OCI-LY3 (cell line): ENCODE results near the gene EMILIN3.

ENCODE experiments used
- H2AFZ ChIP-seq: fragments of 200-600, 300-600 bp; shearing (Covaris generic); 2 replicates; pipeline ENCODE4 v1.6.0; 2014; ENCODE audit warnings: antibody characterized with exemption, low read depth, low read length
- H3K27ac ChIP-seq: fragments of 200-600, 300-600 bp; sonication (generic); 2 replicates; pipeline ENCODE4 v1.5.1; 2014; ENCODE audit warnings: mild to moderate bottlenecking, low read length, moderate library complexity, mixed read lengths
- H3K27me3 ChIP-seq: fragments of 200-600, 300-600 bp; sonication (generic); 2 replicates; pipeline ENCODE4 v1.6.1; 2014; ENCODE audit warnings: low read depth, low read length, mixed read lengths
- H3K36me3 ChIP-seq: fragments of 200-600, 300-600 bp; sonication (generic); replicated peaks from 2 replicates; pipeline ENCODE3; 2014; ENCODE audit warnings: low read depth, low read length, mixed read lengths
- H3K4me1 ChIP-seq: fragments of 300-600, 200-600 bp; sonication (generic); 2 replicates; pipeline ENCODE4 v1.6.1; 2014; ENCODE audit warnings: low read length, mixed read lengths
- H3K4me2 ChIP-seq: fragments of 200-600, 300-600 bp; sonication (generic); 2 replicates; pipeline ENCODE4 v1.6.1; 2014; ENCODE audit warnings: low read length, mixed read lengths
- H3K4me3 ChIP-seq: fragments of 300-600, 200-600 bp; sonication (generic); 2 replicates; pipeline ENCODE4 v1.5.1; 2014; ENCODE audit warnings: antibody characterized with exemption, mild to moderate bottlenecking, low read length, moderate library complexity
- H3K79me2 ChIP-seq: fragments of 300-600, 200-600 bp; shearing (Covaris generic); 2 replicates; pipeline ENCODE4 v1.6.1; 2014; ENCODE audit warnings: mild to moderate bottlenecking, low read length, mixed read lengths
- H3K9ac ChIP-seq: fragments of 300-600, 200-600 bp; shearing (Covaris generic); 2 replicates; pipeline ENCODE4 v1.6.0; 2014; ENCODE audit warnings: mild to moderate bottlenecking, low read length, moderate library complexity
- H3K9me3 ChIP-seq: fragments of 200-600, 300-600 bp; shearing (Covaris generic); 2 replicates; pipeline ENCODE4 v1.6.1; 2014; ENCODE audit warnings: low read length, mixed read lengths; ENCODE audit not compliant: insufficient read depth
- H4K20me1 ChIP-seq: fragments of 200-600, 300-600 bp; sonication (generic); 2 replicates; pipeline ENCODE4 v1.6.1; 2016; ENCODE audit warnings: low read length, mixed read lengths; ENCODE audit not compliant: insufficient read depth
- CTCF ChIP-seq: fragments of 200-600, 300-600 bp; sonication (generic); IDR thresholded peaks from 2 replicates; pipeline ENCODE4 v1.5.1; 2014; ENCODE audit warnings: antibody characterized with exemption, low read length, low read depth
- EZH2phosphoT487 ChIP-seq: fragments of 200-600 bp; shearing (Covaris generic); IDR thresholded peaks from 2 replicates; pipeline ENCODE4 v1.6.1; 2018; ENCODE audit warnings: antibody characterized with exemption, mixed run types, low read depth

Gene EMILIN3

GRCh38 chr20:41349266-41349665, 17.4 kb downstream of the EMILIN3 start:
- Histone ChIP-seq H3K4me3 (no peak overlapping the region), H3K79me2 (no peaks in the 10 kb centered on the region), H3K9me3 (no peaks in the 10 kb centered on the region), H3K27ac (no peak overlapping the region), H3K4me1 (no peaks in the 10 kb centered on the region), H3K4me2 (no peak overlapping the region), H2AFZ (no peak overlapping the region), H3K9ac (no peak overlapping the region), H3K36me3 (no peaks in the 10 kb centered on the region), H4K20me1 (no peaks in the 10 kb centered on the region), H3K27me3 (peaks cover 5% of the 10 kb centered on the region; the same call in 1 of the 2 replicates)
- TF ChIP-seq CTCF (no peak), EZH2phosphoT487 (no peak)

GRCh38 chr20:41348430-41349172, 18.0 kb downstream of the EMILIN3 start:
- Histone ChIP-seq H3K79me2 (no peaks in the 10 kb centered on the region), H2AFZ (no peak overlapping the region), H3K9ac (no peak overlapping the region), H3K4me2 (no peak overlapping the region), H3K27me3 (peaks cover 5% of the 10 kb centered on the region; the same call in 1 of the 2 replicates), H4K20me1 (no peaks in the 10 kb centered on the region), H3K4me3 (no peak overlapping the region), H3K27ac (no peak overlapping the region), H3K36me3 (no peaks in the 10 kb centered on the region), H3K9me3 (no peaks in the 10 kb centered on the region), H3K4me1 (no peaks in the 10 kb centered on the region)
- no peak for TF ChIP-seq EZH2phosphoT487
- TF ChIP-seq CTCF, result no peak

GRCh38 chr20:41347523-41348429, 18.8 kb downstream of the EMILIN3 start:
- Histone ChIP-seq H3K27ac (no peak overlapping the region), H2AFZ (no peak overlapping the region), H3K4me3 (no peak overlapping the region), H3K79me2 (no peaks in the 10 kb centered on the region), H3K27me3 (peaks cover 5% of the 10 kb centered on the region; the same call in 1 of the 2 replicates), H3K9me3 (no peaks in the 10 kb centered on the region), H3K36me3 (no peaks in the 10 kb centered on the region), H3K4me1 (no peaks in the 10 kb centered on the region), H3K4me2 (no peak overlapping the region), H4K20me1 (no peaks in the 10 kb centered on the region), H3K9ac (no peak overlapping the region)
- TF ChIP-seq CTCF (no peak), EZH2phosphoT487 (no peak)

DNA sequence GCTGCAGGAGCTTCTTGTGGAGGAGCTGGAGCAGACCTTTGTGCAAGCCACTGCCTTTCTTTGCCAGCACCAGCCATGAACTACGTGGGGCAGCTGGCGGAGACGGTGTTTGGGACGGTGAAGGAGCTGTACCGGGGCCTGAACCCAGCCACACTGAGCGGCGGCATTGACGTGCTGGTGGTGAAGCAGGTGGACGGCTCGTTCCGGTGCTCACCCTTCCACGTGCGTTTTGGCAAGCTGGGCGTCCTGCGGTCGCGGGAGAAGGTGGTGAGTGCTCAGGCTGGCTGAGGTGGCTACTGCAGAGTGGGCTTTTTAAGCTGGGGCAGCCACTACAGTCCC, 20.9 kb downstream of the EMILIN3 start:
- no peak overlapping the region for H3K4me3 ChIP-seq
- H3K27me3 ChIP-seq, result no peaks in the 10 kb centered on the region
- no peak overlapping the region for H3K9ac ChIP-seq
- H3K27ac ChIP-seq, result no peak overlapping the region
- no peaks in the 10 kb centered on the region for H3K79me2 ChIP-seq
- H2AFZ ChIP-seq, result no peak overlapping the region
- TF ChIP-seq CTCF (no peak), EZH2phosphoT487 (no peak)
- no peaks in the 10 kb centered on the region for H3K4me1 ChIP-seq
- no peaks in the 10 kb centered on the region for H4K20me1 ChIP-seq
- no peaks in the 10 kb centered on the region for H3K36me3 ChIP-seq
- H3K9me3 ChIP-seq, result no peaks in the 10 kb centered on the region
- no peak overlapping the region for H3K4me2 ChIP-seq
